ENCODE data around the gene PIN4.

DNA sequence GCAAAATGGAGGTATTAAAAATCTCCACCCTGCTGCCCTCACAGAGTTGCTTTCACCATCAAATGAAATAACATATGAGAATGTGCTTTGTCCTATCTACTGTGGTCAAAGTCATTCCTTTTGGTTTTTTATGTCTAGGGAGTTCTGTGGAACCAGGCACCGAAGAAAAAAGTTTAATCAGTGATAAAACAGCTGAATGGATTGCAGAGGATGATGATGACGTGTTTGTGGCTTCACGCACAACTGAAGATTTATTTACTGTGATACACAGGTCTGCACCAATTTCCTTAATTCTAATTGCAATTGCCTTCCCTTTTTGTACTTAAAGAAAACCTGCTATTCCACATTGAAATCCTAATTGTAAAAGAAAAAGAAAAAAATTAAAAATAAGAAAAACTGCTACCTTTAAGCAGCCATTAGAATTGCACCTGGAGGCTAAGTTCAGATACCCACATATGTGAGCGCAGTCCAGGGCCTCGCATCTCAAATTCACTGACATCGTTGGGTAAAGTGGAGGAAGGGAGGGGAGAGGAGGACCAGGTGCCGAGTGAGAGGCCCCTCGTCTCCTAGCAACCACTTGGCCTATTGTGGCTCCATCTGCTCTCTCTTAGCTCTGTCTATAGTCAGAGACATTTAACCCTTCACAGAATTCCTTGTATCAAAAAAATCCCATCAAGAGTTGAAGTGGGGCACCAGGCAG lies 39.3 kb upstream of the PIN4 start:
- TF ChIP-seq POLR2A (IDR thresholded peaks at IDR 0.05), result no peak
- TF ChIP-seq, protein P1, sequence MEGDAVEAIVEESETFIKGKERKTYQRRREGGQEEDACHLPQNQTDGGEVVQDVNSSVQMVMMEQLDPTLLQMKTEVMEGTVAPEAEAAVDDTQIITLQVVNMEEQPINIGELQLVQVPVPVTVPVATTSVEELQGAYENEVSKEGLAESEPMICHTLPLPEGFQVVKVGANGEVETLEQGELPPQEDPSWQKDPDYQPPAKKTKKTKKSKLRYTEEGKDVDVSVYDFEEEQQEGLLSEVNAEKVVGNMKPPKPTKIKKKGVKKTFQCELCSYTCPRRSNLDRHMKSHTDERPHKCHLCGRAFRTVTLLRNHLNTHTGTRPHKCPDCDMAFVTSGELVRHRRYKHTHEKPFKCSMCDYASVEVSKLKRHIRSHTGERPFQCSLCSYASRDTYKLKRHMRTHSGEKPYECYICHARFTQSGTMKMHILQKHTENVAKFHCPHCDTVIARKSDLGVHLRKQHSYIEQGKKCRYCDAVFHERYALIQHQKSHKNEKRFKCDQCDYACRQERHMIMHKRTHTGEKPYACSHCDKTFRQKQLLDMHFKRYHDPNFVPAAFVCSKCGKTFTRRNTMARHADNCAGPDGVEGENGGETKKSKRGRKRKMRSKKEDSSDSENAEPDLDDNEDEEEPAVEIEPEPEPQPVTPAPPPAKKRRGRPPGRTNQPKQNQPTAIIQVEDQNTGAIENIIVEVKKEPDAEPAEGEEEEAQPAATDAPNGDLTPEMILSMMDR (IDR thresholded peaks at IDR 0.05), result no peak
- TF ChIP-seq POLR2AphosphoS5 (IDR thresholded peaks at IDR 0.05), result no peak
